Stimulated activated CD8-positive, alpha-beta memory T cell treated with anti-CD3 and anti-CD28 coated beads, Interleukin-4, amount 100 ng/mL, for 24 hours (primary cell): ENCODE measurements around the gene PLCG2.
"Not testable (repeated sequence)": the region's sequence is repeated elsewhere in the genome, so short reads cannot be mapped to it uniquely, and the experiment has no call there.

Source experiments
- DNase-seq: peaks from one replicate; pipeline ENCODE4 v3.0.0-alpha.2; 2020; ENCODE audit warnings: low read depth

The PLCG2 gene

GRCh38 chr16:82004601-82005000 is 225.5 kb downstream of the PLCG2 start:
- no peak for DNase-seq

- DNase-seq, result no peak
These were observed 226.1 kb downstream of the PLCG2 start for GRCh38 chr16:82005027-82005830.

GRCh38 chr16:82006036-82006435 is 226.9 kb downstream of the PLCG2 start:
- DNase-seq, result no peak

DNA sequence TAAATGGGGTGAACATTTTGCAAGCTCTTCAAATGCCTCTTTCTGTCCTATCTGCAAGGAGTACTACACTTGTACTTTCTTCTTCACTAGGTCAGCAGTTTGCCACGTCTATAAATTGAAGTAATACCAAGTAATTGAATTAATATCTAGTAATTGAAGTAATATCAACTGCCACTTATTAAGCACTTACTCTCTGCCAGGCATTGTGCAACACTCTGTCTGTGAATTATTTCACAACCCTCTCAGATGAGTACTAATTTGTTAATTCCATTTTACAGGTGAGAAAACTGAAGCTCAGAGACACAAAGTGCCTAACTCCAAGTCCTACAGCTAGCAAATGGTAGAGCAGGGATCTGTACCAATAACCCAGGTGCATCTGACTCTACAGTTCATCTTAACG is 228.1 kb downstream of the PLCG2 start:
- no peak for DNase-seq

GRCh38 chr16:82008957-82009592 is 230.0 kb downstream of the PLCG2 start:
- no peak for DNase-seq

GRCh38 chr16:82009789-82010188 is 230.7 kb downstream of the PLCG2 start:
- DNase-seq, result not testable (repeated sequence)

- DNase-seq, result no peak
These were observed 231.6 kb downstream of the PLCG2 start for GRCh38 chr16:82010649-82011048.

- peak; percentile 38 for DNase-seq
These were observed 232.1 kb downstream of the PLCG2 start, which contains the start of gene SDR42E1 for GRCh38 chr16:82011199-82011641. Gene SDR42E1, minus strand, starts transcription at chr16:82011470. Its CDS starts 10,612 bp downstream, at chr16:82000858.
